ENCODE data around the gene MALRD1.
A peak's percentile ranks its signal among the peaks of the same experiment; 100 is the strongest.

The MALRD1 gene

GRCh38 chr10:19048489-19048888 is at the start of gene MALRD1:
Gene MALRD1, plus strand, starts transcription at chr10:19048801. Its CDS starts 138 bp downstream, at chr10:19048939.
- no peak for DNase-seq

- no peak for DNase-seq
These were observed 45.3 kb upstream of the MALRD1 start for GRCh38 chr10:19003341-19003740.

- DNase-seq: no peak
These were observed 36.5 kb upstream of the MALRD1 start for GRCh38 chr10:19012111-19012510.

GRCh38 chr10:19014034-19014433 is 34.6 kb upstream of the MALRD1 start:
- DNase-seq: no peak

GRCh38 chr10:19014498-19014897 is 34.1 kb upstream of the MALRD1 start:
- DNase-seq: no peak

- no peak for DNase-seq
These were observed 31.3 kb upstream of the MALRD1 start for GRCh38 chr10:19017116-19017890.

- DNase-seq: no peak
These were observed 27.4 kb upstream of the MALRD1 start for GRCh38 chr10:19021162-19021561.

GRCh38 chr10:19024611-19025010 is 24.0 kb upstream of the MALRD1 start:
- DNase-seq: no peak

GRCh38 chr10:19031763-19032162 is 16.8 kb upstream of the MALRD1 start:
- DNase-seq: no peak

GRCh38 chr10:19033741-19034140 is 14.9 kb upstream of the MALRD1 start:
- DNase-seq: no peak

- DNase-seq: peak; percentile 31
These were observed 7.4 kb upstream of the MALRD1 start for GRCh38 chr10:19041171-19041570.

- no peak for DNase-seq
These were observed 5.2 kb upstream of the MALRD1 start for GRCh38 chr10:19043431-19043830.

GRCh38 chr10:19046679-19047078 is 1.9 kb upstream of the MALRD1 start:
- DNase-seq: no peak

- DNase-seq: no peak
These were observed 290 bp downstream of the MALRD1 start for GRCh38 chr10:19048891-19049290.

- no peak for DNase-seq
These were observed 966 bp downstream of the MALRD1 start for GRCh38 chr10:19049567-19049966.

GRCh38 chr10:19054289-19054835 is 5.8 kb downstream of the MALRD1 start:
- DNase-seq: no peak

- DNase-seq: no peak
These were observed 9.4 kb downstream of the MALRD1 start for GRCh38 chr10:19058046-19058445.

- no peak for DNase-seq
These were observed 15.4 kb downstream of the MALRD1 start for GRCh38 chr10:19063986-19064385.

- no peak for DNase-seq
These were observed 23.3 kb downstream of the MALRD1 start for GRCh38 chr10:19071946-19072345.

- no peak for DNase-seq
These were observed 28.7 kb downstream of the MALRD1 start for GRCh38 chr10:19077276-19077675.

- no peak for DNase-seq
These were observed 48.0 kb downstream of the MALRD1 start for GRCh38 chr10:19096501-19097073.

GRCh38 chr10:19097151-19097550 is 48.5 kb downstream of the MALRD1 start:
- no peak for DNase-seq

GRCh38 chr10:19098803-19099202 is 50.2 kb downstream of the MALRD1 start:
- no peak for DNase-seq

- no peak for DNase-seq
These were observed 58.8 kb downstream of the MALRD1 start for GRCh38 chr10:19107406-19107805.

Measured in NCI-H1105 (cell line).